Vagina (tissue), 2 donors: ENCODE results near the gene AJUBA.

Source experiments
- POLR2A ChIP-seq, 2 donors: fragments of 450-650 bp; IDR thresholded peaks; one replicate each; pipeline ENCODE4 v1.6.1; 2017; ENCODE audit warnings: antibody characterized with exemption in 2 of 2, mild to moderate bottlenecking in 2 of 2, moderate library complexity in 2 of 2
- POLR2AphosphoS5 ChIP-seq, 2 donors: sonication (generic); formaldehyde crosslinking; IDR thresholded peaks; one replicate each; pipeline ENCODE4 v1.9.0; 2017; ENCODE audit warnings: antibody characterized with exemption in 2 of 2, mild to moderate bottlenecking in 2 of 2, low read depth in 1 of 2; ENCODE audit not compliant: insufficient read depth in 1 of 2
- TF ChIP-seq, protein P1 (sequence below), 3 experiments: fragments of 450-650 bp in 2 of 3; fragments of 200-600 bp in 1 of 3; sonication (generic) in 1 of 3; IDR thresholded peaks; one replicate each; pipeline ENCODE4 v1.5.1; 2017 to 2019; ENCODE audit warnings: antibody characterized with exemption in 3 of 3, mild to moderate bottlenecking in 2 of 3, moderate library complexity in 2 of 3

DNA sequence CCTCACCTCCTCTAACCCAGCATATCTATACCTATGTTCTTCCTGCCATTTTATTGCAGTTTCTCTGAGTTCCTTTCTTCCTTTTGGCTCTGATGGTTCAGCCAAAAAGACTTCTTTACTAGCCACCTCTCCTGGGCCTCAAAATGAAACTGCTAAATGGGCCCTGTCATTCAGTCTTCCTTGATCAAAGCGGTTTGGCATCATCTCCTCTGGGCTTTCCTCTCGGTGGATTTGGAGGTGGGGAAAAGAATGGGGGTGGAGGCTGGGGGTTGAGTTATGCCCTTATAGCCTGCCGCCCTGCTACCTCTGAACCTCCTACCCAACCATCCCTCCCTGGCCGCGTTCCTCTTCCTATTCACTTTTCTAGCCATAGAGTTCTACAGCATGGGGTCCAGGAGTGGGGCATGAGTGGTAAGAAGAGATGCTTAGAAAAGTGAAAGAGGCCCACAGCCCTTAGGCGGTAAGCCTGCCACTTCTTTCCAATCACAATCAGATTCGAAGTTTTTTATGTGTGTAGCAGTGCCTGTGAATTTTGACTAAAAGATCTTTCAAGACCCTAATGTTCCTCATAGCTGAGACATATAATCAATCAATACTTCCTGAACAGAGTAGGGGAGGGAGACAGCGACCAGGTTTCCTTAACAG lies 2.5 kb downstream of the AJUBA start:
- TF ChIP-seq POLR2A (IDR thresholded peaks at IDR 0.05) (no peak), POLR2AphosphoS5 (IDR thresholded peaks at IDR 0.05; ENCODE audit: insufficient read depth in 1 of 2, low read depth in 1 of 2) (no peak)
- TF ChIP-seq, protein P1, sequence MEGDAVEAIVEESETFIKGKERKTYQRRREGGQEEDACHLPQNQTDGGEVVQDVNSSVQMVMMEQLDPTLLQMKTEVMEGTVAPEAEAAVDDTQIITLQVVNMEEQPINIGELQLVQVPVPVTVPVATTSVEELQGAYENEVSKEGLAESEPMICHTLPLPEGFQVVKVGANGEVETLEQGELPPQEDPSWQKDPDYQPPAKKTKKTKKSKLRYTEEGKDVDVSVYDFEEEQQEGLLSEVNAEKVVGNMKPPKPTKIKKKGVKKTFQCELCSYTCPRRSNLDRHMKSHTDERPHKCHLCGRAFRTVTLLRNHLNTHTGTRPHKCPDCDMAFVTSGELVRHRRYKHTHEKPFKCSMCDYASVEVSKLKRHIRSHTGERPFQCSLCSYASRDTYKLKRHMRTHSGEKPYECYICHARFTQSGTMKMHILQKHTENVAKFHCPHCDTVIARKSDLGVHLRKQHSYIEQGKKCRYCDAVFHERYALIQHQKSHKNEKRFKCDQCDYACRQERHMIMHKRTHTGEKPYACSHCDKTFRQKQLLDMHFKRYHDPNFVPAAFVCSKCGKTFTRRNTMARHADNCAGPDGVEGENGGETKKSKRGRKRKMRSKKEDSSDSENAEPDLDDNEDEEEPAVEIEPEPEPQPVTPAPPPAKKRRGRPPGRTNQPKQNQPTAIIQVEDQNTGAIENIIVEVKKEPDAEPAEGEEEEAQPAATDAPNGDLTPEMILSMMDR (IDR thresholded peaks at IDR 0.05), result no peak
